Activated T-cell treated with anti-CD3 and anti-CD28 coated beads, Interleukin-2, amount 50 U/mL, for 1 hour (primary cell): ENCODE data around the gene KCTD4.
"Not testable (repeated sequence)": the region's sequence is repeated elsewhere in the genome, so short reads cannot be mapped to it uniquely, and the experiment has no call there.

Experiments
- DNase-seq: peaks from one replicate; pipeline ENCODE4 v3.0.0-alpha.2; 2020

The KCTD4 gene

GRCh38 chr13:45200701-45201232 lies at the start of gene KCTD4:
KCTD4 (minus strand) TSS chr13:45201045; CDS start chr13:45194567, 6,478 bp downstream.
- no peak for DNase-seq

GRCh38 chr13:45249662-45250061 lies 48.8 kb upstream of the KCTD4 start:
- no peak for DNase-seq

GRCh38 chr13:45244736-45245135 lies 43.9 kb upstream of the KCTD4 start:
- not testable (repeated sequence) for DNase-seq

GRCh38 chr13:45243077-45243476 lies 42.2 kb upstream of the KCTD4 start:
- DNase-seq = no peak

- DNase-seq = no peak
Measured at GRCh38 chr13:45242524-45242923, 41.7 kb upstream of the KCTD4 start.

- DNase-seq = no peak
Measured at GRCh38 chr13:45242070-45242469, 41.2 kb upstream of the KCTD4 start.

GRCh38 chr13:45240143-45240542 lies 39.3 kb upstream of the KCTD4 start:
- no peak for DNase-seq

- DNase-seq = no peak
Measured at GRCh38 chr13:45238945-45239795, 38.3 kb upstream of the KCTD4 start.

GRCh38 chr13:45232591-45232990 lies 31.7 kb upstream of the KCTD4 start:
- DNase-seq = no peak

- DNase-seq = no peak
Measured at GRCh38 chr13:45231722-45232121, 30.9 kb upstream of the KCTD4 start.

- no peak for DNase-seq
Measured at GRCh38 chr13:45231305-45231704, 30.5 kb upstream of the KCTD4 start.

GRCh38 chr13:45229172-45229571 lies 28.3 kb upstream of the KCTD4 start:
- no peak for DNase-seq

- no peak for DNase-seq
Measured at GRCh38 chr13:45228002-45228401, 27.2 kb upstream of the KCTD4 start.

GRCh38 chr13:45226024-45226423 lies 25.2 kb upstream of the KCTD4 start:
- no peak for DNase-seq

GRCh38 chr13:45225370-45225769 lies 24.5 kb upstream of the KCTD4 start:
- no peak for DNase-seq

- no peak for DNase-seq
Measured at GRCh38 chr13:45224176-45224575, 23.3 kb upstream of the KCTD4 start.

- DNase-seq = no peak
Measured at GRCh38 chr13:45222919-45223318, 22.1 kb upstream of the KCTD4 start.

- DNase-seq = no peak
Measured at GRCh38 chr13:45222516-45222915, 21.7 kb upstream of the KCTD4 start.

- no peak for DNase-seq
Measured at GRCh38 chr13:45220403-45220802, 19.6 kb upstream of the KCTD4 start.

GRCh38 chr13:45219938-45220375 lies 19.1 kb upstream of the KCTD4 start:
- DNase-seq = no peak

GRCh38 chr13:45219123-45219891 lies 18.5 kb upstream of the KCTD4 start:
- no peak for DNase-seq

GRCh38 chr13:45218689-45219088 lies 17.8 kb upstream of the KCTD4 start:
- DNase-seq = no peak

GRCh38 chr13:45216193-45216592 lies 15.3 kb upstream of the KCTD4 start:
- no peak for DNase-seq
